ENCODE data around the gene MYOZ3. TPM values are rescaled to one million over a fixed set of nuclear protein-coding genes. Genes with fewer than 3 reads are reported as not detected.

MYOZ3 gene
- total and polyA plus RNA-seq, 2 donors (not counting 1 experiment from before 2014, with no cell fraction given), result 0.04 TPM; not detected in 1

- CTCF ChIA-PET, result no interaction called here
- no peak overlapping the region for H3K4me2 ChIP-seq (replicated peaks; ENCODE audit: low read depth, low read length, poor library complexity, severe bottlenecking)
- no peak overlapping the region for H3K4me3 ChIP-seq (ENCODE audit: control extremely low read depth in 1 of 5, extremely low read depth in 1 of 5, insufficient read depth in 1 of 5, low read depth in 2 of 5, low read length in 4 of 5)
- no peak for DNase-seq
- no peak for ATAC-seq (ENCODE audit: low read depth)
- peaks cover 7 to 13% of the 10 kb centered on the region in 2 donors for H3K4me1 ChIP-seq (ENCODE audit: control insufficient read depth in 2 of 2, insufficient read depth in 2 of 2, low read length in 2 of 2)
- over 99% methylated on average over 9 of the region's 9 CpGs for WGBS (ENCODE audit: insufficient coverage)
- H3K27ac ChIP-seq (ENCODE audit: low read length in 2 of 2), result no peak overlapping the region
- peaks cover 0 to 4% of the 10 kb centered on the region in 2 experiments for H3K36me3 ChIP-seq (replicated peaks in 1 of 2; ENCODE audit: control extremely low read depth in 1 of 2, control insufficient read depth in 1 of 2, extremely low read depth in 1 of 2, insufficient read depth in 2 of 2, low read length in 1 of 2)
- Mint-ChIP-seq H3K4me1 (peaks cover 7% of the 10 kb centered on the region), H3K27me3 (peaks cover 5% of the 10 kb centered on the region), H3K4me3 (no peak overlapping the region), H3K9me3 (ENCODE audit: insufficient read depth) (no peaks in the 10 kb centered on the region), H3K27ac (no peak overlapping the region)
- no peaks in the 10 kb centered on the region for H3K79me2 ChIP-seq (ENCODE audit: control insufficient read depth, insufficient read depth, low read length)
- H3K9ac ChIP-seq (ENCODE audit: low read length), result no peak overlapping the region
- no peaks in the 10 kb centered on the region for H4K20me1 ChIP-seq (ENCODE audit: control insufficient read depth, insufficient read depth, low read length, poor library complexity, severe bottlenecking)
- peaks cover 0 to 14% (median 5%) of the 10 kb centered on the region in 4 experiments for H3K27me3 ChIP-seq (replicated peaks in 1 of 4; ENCODE audit: control extremely low read depth in 1 of 4, control insufficient read depth in 3 of 4, insufficient read depth in 4 of 4, low read length in 3 of 4)
- POLR2A ChIA-PET, result interaction anchor here (0.6 kb wide), 1 partner anchor 46 kb away, joined by 3 read pairs; no protein-coding TSS in a partner anchor
- peaks cover 0 to 4% (median 0%) of the 10 kb centered on the region in 3 donors for H3K9me3 ChIP-seq (ENCODE audit: control extremely low read depth in 1 of 3, control insufficient read depth in 2 of 3, insufficient read depth in 1 of 3, low read length in 2 of 3)
- intact Hi-C loops (cut with micrococcal nuclease), result no loop called here
- no peak overlapping the region for H2AFZ ChIP-seq (ENCODE audit: insufficient read depth, low read depth, low read length, poor library complexity, severe bottlenecking)
- TF ChIP-seq EZH2 (IDR thresholded peaks at IDR 0.05; ENCODE audit: borderline replicate concordance, insufficient read depth, low read depth, low read length, poor library complexity, severe bottlenecking) (no peak), CTCF (IDR thresholded peaks at IDR 0.05) (no peak)
Measured at GRCh38 chr5:150676578-150676977, 15.5 kb downstream of the MYOZ3 start.

- Histone ChIP-seq H3K4me3 (ENCODE audit: control extremely low read depth in 1 of 5, extremely low read depth in 1 of 5, insufficient read depth in 1 of 5, low read depth in 2 of 5, low read length in 4 of 5) (no peak overlapping the region), H3K4me2 (replicated peaks; ENCODE audit: low read depth, low read length, poor library complexity, severe bottlenecking) (no peak overlapping the region), H3K9me3 (ENCODE audit: control extremely low read depth in 1 of 3, control insufficient read depth in 2 of 3, insufficient read depth in 1 of 3, low read length in 2 of 3) (no peaks in the 10 kb centered on the region), H4K20me1 (ENCODE audit: control insufficient read depth, insufficient read depth, low read length, poor library complexity, severe bottlenecking) (no peaks in the 10 kb centered on the region), H3K27me3 (replicated peaks in 1 of 4; ENCODE audit: control extremely low read depth in 1 of 4, control insufficient read depth in 3 of 4, insufficient read depth in 4 of 4, low read length in 3 of 4) (no peaks in the 10 kb centered on the region), H3K36me3 (replicated peaks in 1 of 2; ENCODE audit: control extremely low read depth in 1 of 2, control insufficient read depth in 1 of 2, extremely low read depth in 1 of 2, insufficient read depth in 2 of 2, low read length in 1 of 2) (peaks cover 2 to 43% of the 10 kb centered on the region in 2 experiments), H3K4me1 (ENCODE audit: control insufficient read depth in 2 of 2, insufficient read depth in 2 of 2, low read length in 2 of 2) (no peaks in the 10 kb centered on the region), H3K27ac (ENCODE audit: low read length in 2 of 2) (no peak overlapping the region), H2AFZ (ENCODE audit: insufficient read depth, low read depth, low read length, poor library complexity, severe bottlenecking) (no peak overlapping the region), H3K9ac (ENCODE audit: low read length) (no peak overlapping the region), H3K79me2 (ENCODE audit: control insufficient read depth, insufficient read depth, low read length) (no peaks in the 10 kb centered on the region)
- no peak for ATAC-seq (ENCODE audit: low read depth)
- ChIA-PET POLR2A (no interaction called here), CTCF (interaction anchor here (0.8 kb wide), 1 partner anchor 12 kb away, joined by 3 read pairs; the partner anchor contains the start of gene RBM22)
- no CpG with 5 or more reads among the region's 1 CpG for WGBS (ENCODE audit: insufficient coverage)
- no peak for TF ChIP-seq EZH2 (IDR thresholded peaks at IDR 0.05; ENCODE audit: borderline replicate concordance, insufficient read depth, low read depth, low read length, poor library complexity, severe bottlenecking)
- no peak for TF ChIP-seq CTCF (IDR thresholded peaks at IDR 0.05)
- DNase-seq, result no peak
- intact Hi-C loops (cut with micrococcal nuclease), result no loop called here
- Mint-ChIP-seq H3K27ac (no peak overlapping the region), H3K9me3 (ENCODE audit: insufficient read depth) (no peaks in the 10 kb centered on the region), H3K27me3 (no peaks in the 10 kb centered on the region), H3K4me3 (no peak overlapping the region), H3K4me1 (no peaks in the 10 kb centered on the region)
Measured at GRCh38 chr5:150689120-150689519, 28.1 kb downstream of the MYOZ3 start.

All from B cell (primary cell).